HL-60/S4 treated with retinoic acid at 250 ng/mL for 4 days and 3 days (cell line): ENCODE data around the gene ATXN7.

Experiments
- in situ Hi-C: fragments of 300-500 bp; cut with MboI; formaldehyde crosslinking; loops from 2 replicates; pipeline ENCODE4 v1.7.0; 2022; ENCODE audit warnings: low sequenced_read_pairs

ATXN7 gene

GRCh38 chr3:64046592-64046991 is 182.9 kb downstream of the ATXN7 start:
- in situ Hi-C loops, result loop anchor here (25.0 kb wide), 1 partner anchor 416 kb away; no protein-coding TSS in a partner anchor

- in situ Hi-C loops, result loop anchor here (25.0 kb wide), 1 partner anchor 415 kb away; no protein-coding TSS in a partner anchor
Observed at GRCh38 chr3:64046996-64047594, 183.4 kb downstream of the ATXN7 start.

- in situ Hi-C loops, result loop anchor here (25.0 kb wide), 1 partner anchor 415 kb away; no protein-coding TSS in a partner anchor
Observed at GRCh38 chr3:64047787-64048186, 184.1 kb downstream of the ATXN7 start.

GRCh38 chr3:64048631-64049061 is 185.0 kb downstream of the ATXN7 start:
- in situ Hi-C loops, result loop anchor here (25.0 kb wide), 1 partner anchor 414 kb away; no protein-coding TSS in a partner anchor

- in situ Hi-C loops, result loop anchor here (25.0 kb wide), 1 partner anchor 413 kb away; no protein-coding TSS in a partner anchor
Observed at GRCh38 chr3:64049136-64049535, 185.5 kb downstream of the ATXN7 start.

- in situ Hi-C loops, result loop anchor here (25.0 kb wide), 1 partner anchor 412 kb away; no protein-coding TSS in a partner anchor
Observed at GRCh38 chr3:64049832-64050231, 186.2 kb downstream of the ATXN7 start.
